Peyer's patch (tissue), 4 donors: ENCODE results near the gene PLD2. TPM values are rescaled to one million over a fixed set of nuclear protein-coding genes. Genes with fewer than 3 reads are reported as not detected.
A peak's percentile ranks its signal among the peaks of the same experiment; 100 is the strongest.

Source experiments
- DNase-seq, 3 donors: peaks; one replicate each; pipeline ENCODE4 v3.0.0-alpha.2; 2017 to 2019
- H3K27ac ChIP-seq, 4 donors: fragments of 200-600 bp; sonication (generic); one replicate each; pipeline ENCODE4 v1.5.1; 2016 to 2019
- H3K27me3 ChIP-seq, 2 donors: fragments of 200-600 bp; sonication (generic); one replicate each; pipeline ENCODE4 v1.5.1; 2019
- H3K36me3 ChIP-seq, 3 donors: fragments of 200-600 bp; sonication (generic); one replicate each; pipeline ENCODE4 v1.5.1; 2016 to 2019
- H3K4me1 ChIP-seq, 4 donors: fragments of 200-600 bp; sonication (generic); one replicate each; pipeline ENCODE4 v1.5.1; 2016 to 2019
- H3K4me3 ChIP-seq, 4 donors: fragments of 200-600 bp; sonication (generic); 1 replicate in 3 of 4; 2 replicates in 1 of 4; pipeline ENCODE4 v1.5.1; 2016 to 2019; ENCODE audit warnings: mild to moderate bottlenecking in 1 of 4
- H3K9me3 ChIP-seq, 4 donors: fragments of 200-600 bp; sonication (generic); one replicate each; pipeline ENCODE4 v1.5.1; 2016 to 2019; ENCODE audit warnings: mild to moderate bottlenecking in 1 of 4
- CTCF ChIP-seq, 6 experiments: fragments of 450-650 bp in 4 of 6; fragments of 200-600 bp in 2 of 6; sonication (generic) in 1 of 6; IDR thresholded peaks; one replicate each; pipeline ENCODE4 v1.5.1; 2017 to 2019; ENCODE audit warnings: antibody characterized with exemption in 6 of 6, mild to moderate bottlenecking in 3 of 6, moderate library complexity in 1 of 6
- POLR2A ChIP-seq, 2 donors: fragments of 450-650 bp; IDR thresholded peaks; one replicate each; pipeline ENCODE4 v1.5.1; 2017; ENCODE audit warnings: antibody characterized with exemption in 2 of 2, mild to moderate bottlenecking in 2 of 2, moderate library complexity in 2 of 2
- total RNA-seq, 4 donors: library from RNA; depleted of rRNA; stranded (reverse); fragments of >200 nt; gene quantifications; one replicate each; pipeline ENCODE4 v1.1.0, GENCODE V29; 2016

Gene PLD2
- total RNA-seq, 4 donors from 2014 or later: 14.4 to 33.8 (median 26.6) TPM

DNA sequence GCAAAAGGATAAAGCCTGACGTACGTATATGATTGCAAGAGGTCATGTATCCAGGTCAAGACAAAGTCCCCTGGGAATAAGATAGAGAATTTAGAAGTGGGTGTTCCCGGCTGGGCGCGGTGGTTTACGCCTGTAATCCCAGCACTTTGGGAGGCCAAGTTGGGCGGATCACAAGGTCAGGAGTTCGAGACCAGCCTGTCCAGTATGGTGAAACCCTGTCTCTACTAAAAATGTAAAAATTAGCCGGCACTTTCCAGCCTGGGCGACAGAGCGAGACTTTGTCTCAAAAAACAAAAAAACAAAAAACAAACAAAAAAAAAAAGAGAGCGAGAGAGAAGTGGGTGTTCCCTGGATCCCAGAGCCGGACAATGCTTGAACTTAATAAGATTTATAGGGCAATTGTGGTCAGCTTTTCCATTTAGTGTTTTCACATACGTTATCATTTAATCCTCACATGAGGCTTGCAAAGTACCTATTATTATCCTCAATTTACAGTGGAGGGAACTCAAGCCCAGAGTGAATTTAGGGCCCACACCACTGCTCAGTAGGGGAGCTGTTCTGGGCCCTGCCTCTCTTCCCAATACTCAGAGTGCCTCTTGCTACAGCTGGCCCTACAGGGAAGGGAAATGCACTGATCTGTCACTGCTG lies 18.7 kb upstream of the PLD2 start:
- Histone ChIP-seq H3K4me3 (peak overlapping the region in 2 of 4 donors; percentile 71 to 78), H3K27ac (peak overlapping the region in 3 of 4 donors; percentile 10 to 98 (median 92)), H3K27me3 (no peaks in the 10 kb centered on the region), H3K9me3 (no peaks in the 10 kb centered on the region), H3K4me1 (peaks cover 0 to 40% (median 7%) of the 10 kb centered on the region in 4 donors), H3K36me3 (no peaks in the 10 kb centered on the region)
- no peak for TF ChIP-seq CTCF (IDR thresholded peaks at IDR 0.05)
- no peak for TF ChIP-seq POLR2A (IDR thresholded peaks at IDR 0.05)
- DNase-seq: no peak

DNA sequence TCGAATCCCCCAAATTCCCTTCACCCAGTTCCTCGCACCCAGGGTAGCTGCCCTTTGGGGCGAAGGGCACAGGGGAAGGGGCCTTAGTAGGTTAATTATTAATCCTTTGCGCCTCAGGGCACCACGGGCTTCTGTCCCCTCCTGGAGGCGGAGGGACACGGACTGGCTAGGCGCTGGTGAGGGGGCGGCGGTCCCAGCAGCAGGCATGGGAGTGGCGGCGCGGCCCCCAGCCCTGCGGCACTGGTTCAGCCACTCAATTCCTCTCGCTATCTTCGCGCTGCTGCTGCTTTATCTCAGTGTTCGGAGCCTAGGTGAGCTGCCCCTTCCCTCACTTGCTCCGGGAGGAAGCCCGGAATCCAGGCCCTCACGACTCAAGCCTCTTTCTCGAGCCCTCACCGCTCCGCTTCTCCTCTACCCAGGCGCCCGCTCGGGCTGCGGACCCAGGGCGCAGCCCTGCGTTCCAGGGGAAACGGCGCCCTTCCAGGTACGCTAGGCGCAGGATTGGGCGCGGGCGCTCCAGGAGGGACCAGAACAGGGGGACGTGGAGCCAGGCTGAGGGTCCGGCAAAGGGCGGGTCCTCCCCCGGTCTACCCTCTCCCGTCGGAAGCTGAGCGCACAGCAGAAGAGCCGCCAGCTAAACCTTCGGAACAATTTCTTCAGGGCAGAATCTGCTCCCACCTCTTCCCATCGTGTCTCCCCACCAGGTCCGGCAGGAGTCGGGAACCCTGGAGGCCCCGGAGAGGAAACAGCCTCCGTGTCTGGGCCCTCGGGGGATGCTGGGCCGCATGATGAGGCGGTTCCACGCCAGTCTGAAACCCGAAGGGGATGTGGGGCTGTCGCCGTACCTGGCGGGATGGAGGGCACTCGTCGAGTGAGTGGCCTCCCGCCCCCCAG lies 17.9 kb upstream of the PLD2 start, which contains the start of gene GLTPD2:
Gene GLTPD2 (plus strand): TSS at position 158 of the 894 bp plus-strand sequence. CDS start 48 bp downstream, at position 206.
- Histone ChIP-seq H3K4me1 (peaks cover 0 to 40% (median 7%) of the 10 kb centered on the region in 4 donors), H3K27ac (peak within 1 kb of the TSS; percentile 88 to 98 (median 92)), H3K36me3 (no peaks in the 10 kb centered on the region), H3K4me3 (peak within 1 kb of the TSS; percentile 66 to 78 (median 72)), H3K27me3 (no peaks in the 10 kb centered on the region), H3K9me3 (no peaks in the 10 kb centered on the region)
- TF ChIP-seq CTCF (IDR thresholded peaks at IDR 0.05): no peak
- TF ChIP-seq POLR2A (IDR thresholded peaks at IDR 0.05): peak in 1 of 2 donors; percentile 22
- peak in 1 of 3 donors; percentile 61 for DNase-seq

DNA sequence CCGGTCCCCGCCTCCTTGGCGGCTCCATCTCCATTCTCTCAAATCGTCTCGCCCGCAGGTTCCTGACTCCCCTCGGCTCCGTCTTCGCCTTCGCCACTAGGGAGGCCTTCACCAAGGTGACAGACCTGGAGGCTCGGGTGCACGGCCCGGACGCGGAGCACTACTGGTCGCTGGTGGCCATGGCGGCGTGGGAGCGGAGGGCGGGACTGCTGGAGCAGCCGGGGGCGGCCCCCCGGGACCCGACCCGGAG lies 17.3 kb upstream of the PLD2 start:
- peak overlapping the region; percentile 66 to 78 (median 72) for H3K4me3 ChIP-seq
- no peaks in the 10 kb centered on the region for H3K27me3 ChIP-seq
- H3K36me3 ChIP-seq: no peaks in the 10 kb centered on the region
- H3K4me1 ChIP-seq: peaks cover 0 to 40% (median 7%) of the 10 kb centered on the region in 4 donors
- no peak for DNase-seq
- H3K27ac ChIP-seq: peak overlapping the region; percentile 88 to 98 (median 92)
- TF ChIP-seq CTCF (IDR thresholded peaks at IDR 0.05): no peak
- no peaks in the 10 kb centered on the region for H3K9me3 ChIP-seq

- Histone ChIP-seq H3K27ac (peak overlapping the region; percentile 88 to 98 (median 92)), H3K36me3 (no peaks in the 10 kb centered on the region), H3K4me3 (peak overlapping the region; percentile 66 to 78 (median 72)), H3K9me3 (no peaks in the 10 kb centered on the region), H3K4me1 (peaks cover 0 to 39% (median 7%) of the 10 kb centered on the region in 4 donors), H3K27me3 (no peaks in the 10 kb centered on the region)
- TF ChIP-seq CTCF (IDR thresholded peaks at IDR 0.05): peak; percentile 61 to 99 (median 90)
- peak; percentile 80 to 82 for TF ChIP-seq POLR2A (IDR thresholded peaks at IDR 0.05)
- DNase-seq: peak; percentile 80 to 94 (median 93)
These were observed 16.8 kb upstream of the PLD2 start for GRCh38 chr17:4789951-4790704.

- Histone ChIP-seq H3K27ac (peak overlapping the region; percentile 88 to 98 (median 92)), H3K27me3 (no peaks in the 10 kb centered on the region), H3K36me3 (no peaks in the 10 kb centered on the region), H3K4me3 (peak overlapping the region; percentile 66 to 78 (median 72)), H3K9me3 (no peaks in the 10 kb centered on the region), H3K4me1 (peaks cover 0 to 33% (median 7%) of the 10 kb centered on the region in 4 donors)
- DNase-seq: no peak
- no peak for TF ChIP-seq CTCF (IDR thresholded peaks at IDR 0.05)
- no peak for TF ChIP-seq POLR2A (IDR thresholded peaks at IDR 0.05)
These were observed 16.3 kb upstream of the PLD2 start for GRCh38 chr17:4790705-4791088.
